Measurements from ENCODE around the gene PLD6. TPM values are rescaled to one million over a fixed set of nuclear protein-coding genes. Genes with fewer than 3 reads are reported as not detected.

PLD6 gene
- total RNA-seq, 5 donors from 2014 or later (not counting 1 experiment from before 2014, with no cell fraction given) = 7.3 to 18.3 (median 11.1) TPM

- Mint-ChIP-seq H3K27ac (peak overlapping the region; percentile 84 to 92), H3K9me3 (no peaks in the 10 kb centered on the region), H3K4me1 (peaks cover 42 to 53% (median 42%) of the 10 kb centered on the region in 3 donors), H3K36me3 (peaks cover 54% of the 10 kb centered on the region), H3K4me3 (peak overlapping the region in 2 of 3 donors; percentile 26 to 62), H3K27me3 (no peaks in the 10 kb centered on the region)
- no peaks in the 10 kb centered on the region for H3K27me3 ChIP-seq (replicated peaks in 1 of 2; ENCODE audit: control insufficient read depth in 2 of 2, extremely low read depth in 1 of 2, insufficient read depth in 2 of 2, low read length in 1 of 2)
- no peak overlapping the region for H3K4me3 ChIP-seq (ENCODE audit: control insufficient read depth in 1 of 2, extremely low read depth in 1 of 2, low read length in 1 of 2)
- POLR2A ChIA-PET = no interaction called here
- no peaks in the 10 kb centered on the region for H3K9me3 ChIP-seq
- H3K4me1 ChIP-seq (ENCODE audit: control insufficient read depth in 1 of 2, extremely low read depth in 1 of 2, insufficient read depth in 2 of 2, low read length in 2 of 2) = peaks cover 0 to 46% of the 10 kb centered on the region in 2 experiments
- DNase-seq (peak in 1 of 35 experiments; percentile 37), ATAC-seq (replicated peaks in 1 of 4) (peak; percentile 40 to 64 (median 47))
- CTCF ChIA-PET = no interaction called here
- 69% methylated on average over 6 of the region's 8 CpGs for WGBS (ENCODE audit: insufficient coverage)
- H3K27ac ChIP-seq (ENCODE audit: low read length) = peak overlapping the region; percentile 28
- peaks cover 16 to 89% of the 10 kb centered on the region in 2 donors for H3K36me3 ChIP-seq (ENCODE audit: control insufficient read depth in 2 of 2, extremely low read depth in 1 of 2, insufficient read depth in 1 of 2, low read length in 1 of 2)
Observed at GRCh38 chr17:17154981-17155380, 51.2 kb downstream of the PLD6 start.

DNA sequence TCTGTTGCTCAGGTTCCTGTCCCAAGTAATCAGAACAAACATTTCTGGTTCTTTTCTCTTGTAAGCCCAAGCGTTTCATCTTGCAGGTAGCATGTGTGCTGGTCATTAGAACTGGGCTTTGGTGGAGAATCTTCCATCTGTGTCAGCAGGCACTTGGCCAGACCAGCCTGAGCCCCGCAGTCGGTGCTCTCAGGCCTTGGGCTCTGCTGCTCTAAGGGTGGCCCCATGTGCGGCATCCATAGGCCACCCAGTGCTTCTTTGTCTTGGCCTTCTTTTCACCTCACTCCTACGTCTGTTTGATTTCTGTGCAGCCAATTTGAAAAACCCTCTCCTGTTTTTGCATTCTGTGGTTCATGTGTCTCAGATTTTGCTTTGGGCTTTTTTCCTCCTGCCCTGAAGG, 51.6 kb downstream of the PLD6 start:
- Mint-ChIP-seq H3K27me3 (no peaks in the 10 kb centered on the region), H3K9me3 (no peaks in the 10 kb centered on the region), H3K4me3 (peak overlapping the region in 2 of 3 donors; percentile 26 to 62), H3K36me3 (peaks cover 53% of the 10 kb centered on the region), H3K4me1 (peaks cover 42 to 57% (median 42%) of the 10 kb centered on the region in 3 donors), H3K27ac (peak overlapping the region; percentile 84 to 92)
- H3K4me3 ChIP-seq (ENCODE audit: control insufficient read depth in 1 of 2, extremely low read depth in 1 of 2, low read length in 1 of 2) = no peak overlapping the region
- no peak for ATAC-seq (replicated peaks in 1 of 4)
- H3K27me3 ChIP-seq (replicated peaks in 1 of 2; ENCODE audit: control insufficient read depth in 2 of 2, extremely low read depth in 1 of 2, insufficient read depth in 2 of 2, low read length in 1 of 2) = no peaks in the 10 kb centered on the region
- DNase-seq = no peak
- peak overlapping the region; percentile 28 for H3K27ac ChIP-seq (ENCODE audit: low read length)
- ChIA-PET POLR2A (no interaction called here), CTCF (no interaction called here)
- no peaks in the 10 kb centered on the region for H3K9me3 ChIP-seq
- 80% methylated on average over 3 of the region's 5 CpGs for WGBS (ENCODE audit: insufficient coverage)
- peaks cover 16 to 88% of the 10 kb centered on the region in 2 donors for H3K36me3 ChIP-seq (ENCODE audit: control insufficient read depth in 2 of 2, extremely low read depth in 1 of 2, insufficient read depth in 1 of 2, low read length in 1 of 2)
- H3K4me1 ChIP-seq (ENCODE audit: control insufficient read depth in 1 of 2, extremely low read depth in 1 of 2, insufficient read depth in 2 of 2, low read length in 2 of 2) = peaks cover 0 to 46% of the 10 kb centered on the region in 2 experiments

GRCh38 chr17:17153709-17154108, 52.4 kb downstream of the PLD6 start:
- peaks cover 0 to 46% of the 10 kb centered on the region in 2 experiments for H3K4me1 ChIP-seq (ENCODE audit: control insufficient read depth in 1 of 2, extremely low read depth in 1 of 2, insufficient read depth in 2 of 2, low read length in 2 of 2)
- peak overlapping the region; percentile 7 for H3K27ac ChIP-seq (ENCODE audit: low read length)
- no peaks in the 10 kb centered on the region for H3K9me3 Mint-ChIP-seq
- H3K27me3 Mint-ChIP-seq = no peaks in the 10 kb centered on the region
- no peaks in the 10 kb centered on the region for H3K9me3 ChIP-seq
- H3K4me3 ChIP-seq (ENCODE audit: control insufficient read depth in 1 of 2, extremely low read depth in 1 of 2, low read length in 1 of 2) = no peak overlapping the region
- H3K27me3 ChIP-seq (replicated peaks in 1 of 2; ENCODE audit: control insufficient read depth in 2 of 2, extremely low read depth in 1 of 2, insufficient read depth in 2 of 2, low read length in 1 of 2) = no peaks in the 10 kb centered on the region
- peak overlapping the region in 1 of 3 donors; percentile 47 for H3K4me3 Mint-ChIP-seq
- ATAC-seq (replicated peaks in 1 of 4) (peak in 2 of 4 experiments; percentile 54 to 57), DNase-seq (no peak)
- POLR2A ChIA-PET = no interaction called here
- peak overlapping the region; percentile 84 to 92 for H3K27ac Mint-ChIP-seq
- CTCF ChIA-PET = interaction anchor here in 1 of 2 donors (0.7 kb wide), 1 partner anchor 162 kb away, joined by 3 read pairs; no protein-coding TSS in a partner anchor
- peaks cover 13 to 80% of the 10 kb centered on the region in 2 donors for H3K36me3 ChIP-seq (ENCODE audit: control insufficient read depth in 2 of 2, extremely low read depth in 1 of 2, insufficient read depth in 1 of 2, low read length in 1 of 2)
- WGBS (ENCODE audit: insufficient coverage) = 71% methylated on average over 3 of the region's 7 CpGs
- peaks cover 41 to 57% (median 42%) of the 10 kb centered on the region in 3 donors for H3K4me1 Mint-ChIP-seq
- peaks cover 44% of the 10 kb centered on the region for H3K36me3 Mint-ChIP-seq

DNA sequence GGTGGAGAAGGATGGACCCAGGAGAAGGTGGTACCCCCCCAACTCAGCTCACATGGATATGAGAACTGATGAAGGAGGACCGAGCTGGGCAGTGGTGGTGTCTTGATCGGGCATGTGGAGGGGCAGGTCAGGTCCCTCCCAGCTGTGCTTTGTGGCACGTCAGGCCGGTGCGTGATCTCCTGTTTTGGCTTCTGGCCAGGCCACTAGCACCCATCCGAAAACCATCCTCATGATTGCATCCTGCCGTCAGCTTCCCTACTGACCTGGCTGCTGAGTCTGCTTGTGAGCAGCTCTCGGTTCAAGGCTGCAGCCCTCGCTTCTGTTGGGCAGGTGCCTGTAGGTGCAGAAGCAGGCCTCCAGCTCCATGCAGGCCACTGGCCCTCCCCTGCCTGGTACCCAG, 53.1 kb downstream of the PLD6 start:
- Histone ChIP-seq H3K4me3 (ENCODE audit: control insufficient read depth in 1 of 2, extremely low read depth in 1 of 2, low read length in 1 of 2) (no peak overlapping the region), H3K9me3 (no peaks in the 10 kb centered on the region), H3K27ac (ENCODE audit: low read length) (no peak overlapping the region), H3K36me3 (ENCODE audit: control insufficient read depth in 2 of 2, extremely low read depth in 1 of 2, insufficient read depth in 1 of 2, low read length in 1 of 2) (peaks cover 13 to 77% of the 10 kb centered on the region in 2 donors), H3K27me3 (replicated peaks in 1 of 2; ENCODE audit: control insufficient read depth in 2 of 2, extremely low read depth in 1 of 2, insufficient read depth in 2 of 2, low read length in 1 of 2) (no peaks in the 10 kb centered on the region), H3K4me1 (ENCODE audit: control insufficient read depth in 1 of 2, extremely low read depth in 1 of 2, insufficient read depth in 2 of 2, low read length in 2 of 2) (peaks cover 0 to 46% of the 10 kb centered on the region in 2 experiments)
- Mint-ChIP-seq H3K4me1 (peaks cover 41 to 57% (median 42%) of the 10 kb centered on the region in 3 donors), H3K9me3 (no peaks in the 10 kb centered on the region), H3K4me3 (peak overlapping the region in 1 of 3 donors; percentile 41), H3K27ac (peak overlapping the region; percentile 91 to 92), H3K27me3 (no peaks in the 10 kb centered on the region), H3K36me3 (peaks cover 44% of the 10 kb centered on the region)
- ChIA-PET CTCF (interaction anchor here (0.6 to 0.7 kb wide), 2 partner anchors 49 to 161 kb away, joined by 3 to 4 read pairs; no protein-coding TSS in a partner anchor), POLR2A (no interaction called here)
- 88% methylated on average over 9 of the region's 9 CpGs for WGBS (ENCODE audit: insufficient coverage)
- ATAC-seq (replicated peaks in 1 of 4) (no peak), DNase-seq (no peak)

- CTCF ChIA-PET = no interaction called here
- POLR2A ChIA-PET = no interaction called here
- no peaks in the 10 kb centered on the region for H3K27me3 ChIP-seq (replicated peaks in 1 of 2; ENCODE audit: control insufficient read depth in 2 of 2, extremely low read depth in 1 of 2, insufficient read depth in 2 of 2, low read length in 1 of 2)
- Mint-ChIP-seq H3K36me3 (peaks cover 51% of the 10 kb centered on the region), H3K27me3 (no peaks in the 10 kb centered on the region), H3K27ac (peak overlapping the region; percentile 80 to 91), H3K4me1 (peaks cover 41 to 57% (median 42%) of the 10 kb centered on the region in 3 donors), H3K4me3 (peak overlapping the region in 1 of 3 donors; percentile 41), H3K9me3 (no peaks in the 10 kb centered on the region)
- H3K9me3 ChIP-seq = no peaks in the 10 kb centered on the region
- H3K4me1 ChIP-seq (ENCODE audit: control insufficient read depth in 1 of 2, extremely low read depth in 1 of 2, insufficient read depth in 2 of 2, low read length in 2 of 2) = peaks cover 0 to 46% of the 10 kb centered on the region in 2 experiments
- WGBS (ENCODE audit: insufficient coverage) = 98% methylated on average over 4 of the region's 4 CpGs
- peaks cover 13 to 79% of the 10 kb centered on the region in 2 donors for H3K36me3 ChIP-seq (ENCODE audit: control insufficient read depth in 2 of 2, extremely low read depth in 1 of 2, insufficient read depth in 1 of 2, low read length in 1 of 2)
- no peak overlapping the region for H3K27ac ChIP-seq (ENCODE audit: low read length)
- no peak overlapping the region for H3K4me3 ChIP-seq (ENCODE audit: control insufficient read depth in 1 of 2, extremely low read depth in 1 of 2, low read length in 1 of 2)
- DNase-seq (no peak), ATAC-seq (replicated peaks in 1 of 4) (no peak)
Observed at GRCh38 chr17:17152385-17152784, 53.7 kb downstream of the PLD6 start.

DNA sequence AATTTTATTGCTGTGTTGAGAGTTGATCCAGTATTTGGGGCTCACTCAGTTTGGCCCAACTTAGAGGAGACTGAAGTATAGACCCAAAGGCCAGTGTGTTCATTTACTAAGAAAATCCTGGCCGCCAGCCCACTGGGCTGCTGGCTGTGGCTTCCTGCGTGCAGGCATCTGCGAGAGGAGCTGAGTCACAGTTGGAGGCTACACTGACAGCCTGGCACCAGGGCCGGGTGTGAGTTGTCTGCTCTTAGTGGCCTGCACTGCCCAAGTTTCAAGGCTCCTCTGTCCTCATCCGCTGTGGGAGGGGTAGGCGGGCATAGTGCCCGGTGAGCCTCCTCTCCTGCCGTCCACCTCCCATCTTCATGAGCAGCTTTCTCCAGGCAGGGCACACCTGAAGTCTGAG, 54.2 kb downstream of the PLD6 start:
- Mint-ChIP-seq H3K36me3 (peaks cover 51% of the 10 kb centered on the region), H3K9me3 (no peaks in the 10 kb centered on the region), H3K4me1 (peaks cover 41 to 57% (median 42%) of the 10 kb centered on the region in 3 donors), H3K27ac (peak overlapping the region; percentile 80 to 91), H3K27me3 (no peaks in the 10 kb centered on the region), H3K4me3 (peak overlapping the region in 1 of 3 donors; percentile 41)
- Histone ChIP-seq H3K27ac (ENCODE audit: low read length) (no peak overlapping the region), H3K36me3 (ENCODE audit: control insufficient read depth in 2 of 2, extremely low read depth in 1 of 2, insufficient read depth in 1 of 2, low read length in 1 of 2) (peaks cover 13 to 79% of the 10 kb centered on the region in 2 donors), H3K4me3 (ENCODE audit: control insufficient read depth in 1 of 2, extremely low read depth in 1 of 2, low read length in 1 of 2) (no peak overlapping the region), H3K9me3 (no peaks in the 10 kb centered on the region), H3K4me1 (ENCODE audit: control insufficient read depth in 1 of 2, extremely low read depth in 1 of 2, insufficient read depth in 2 of 2, low read length in 2 of 2) (peaks cover 0 to 46% of the 10 kb centered on the region in 2 experiments), H3K27me3 (replicated peaks in 1 of 2; ENCODE audit: control insufficient read depth in 2 of 2, extremely low read depth in 1 of 2, insufficient read depth in 2 of 2, low read length in 1 of 2) (no peaks in the 10 kb centered on the region)
- ChIA-PET CTCF (no interaction called here), POLR2A (no interaction called here)
- DNase-seq = no peak
- 47% methylated on average over 3 of the region's 8 CpGs for WGBS (ENCODE audit: insufficient coverage)
- ATAC-seq (replicated peaks in 1 of 4) = peak in 1 of 4 experiments; percentile 52
